Calu3 (cell line): ENCODE results near the gene ASCL5. TPM values are rescaled to one million over a fixed set of nuclear protein-coding genes. Genes with fewer than 3 reads are reported as not detected.

Source experiments
- BruUV-seq: library from RNA; stranded (reverse); fragments of 400-500 nt; replicated peaks from 2 replicates; lab custom pipeline; 2021; lab: Mats Ljungman, UMichigan
- CTCF ChIA-PET: fragments of 300-600 bp; sonication (Branson Sonifier 250); formaldehyde crosslinking; loops from one replicate; lab custom pipeline; 2022; ENCODE audit warnings: antibody characterized with exemption; lab: Charles Lee
- DNase-seq: peaks from one replicate; pipeline ENCODE4 v3.0.0; 2022
- H3K27ac Mint-ChIP-seq: one replicate; pipeline ENCODE4 v1.8.0; 2022; ENCODE audit warnings: mixed read lengths; ENCODE audit not compliant: unreplicated experiment
- H3K27me3 Mint-ChIP-seq: one replicate; pipeline ENCODE4 v1.8.0; 2022; ENCODE audit warnings: mixed read lengths; ENCODE audit not compliant: unreplicated experiment
- H3K36me3 Mint-ChIP-seq: one replicate; pipeline ENCODE4 v1.8.0; 2022; ENCODE audit warnings: mild to moderate bottlenecking, moderate library complexity, mixed read lengths; ENCODE audit not compliant: insufficient read depth, unreplicated experiment
- H3K4me1 Mint-ChIP-seq: one replicate; pipeline ENCODE4 v1.8.0; 2022; ENCODE audit warnings: mild to moderate bottlenecking, low read depth, mixed read lengths; ENCODE audit not compliant: unreplicated experiment
- H3K4me3 Mint-ChIP-seq: one replicate; pipeline ENCODE4 v1.8.0; 2022; ENCODE audit warnings: mild to moderate bottlenecking, low read depth, moderate library complexity, mixed read lengths; ENCODE audit not compliant: unreplicated experiment
- H3K9me3 Mint-ChIP-seq: one replicate; pipeline ENCODE4 v1.8.0; 2022; ENCODE audit warnings: low read depth, mixed read lengths; ENCODE audit not compliant: unreplicated experiment
- CTCF ChIP-seq: fragments of 200-600 bp; IDR thresholded peaks from one replicate; pipeline ENCODE4 v1.8.0; 2022; ENCODE audit warnings: antibody characterized with exemption; ENCODE audit not compliant: unreplicated experiment
- intact Hi-C: fragments of 100-400 bp; cut with micrococcal nuclease; formaldehyde crosslinking; loops from one replicate; pipeline ENCODE4 v1.10.0; 2022; ENCODE audit not compliant: unreplicated experiment
- total RNA-seq: library from RNA; stranded (reverse); gene quantifications from 2 replicates; pipeline ENCODE4 v1.2.3, GENCODE V29; 2022

ASCL5 gene
- total RNA-seq, 1 experiment from 2014 or later = not detected

- H3K27me3 Mint-ChIP-seq = peaks cover 89% of the 10 kb centered on the region
- no peaks in the 10 kb centered on the region for H3K36me3 Mint-ChIP-seq
- CTCF ChIA-PET = no interaction called here
- intact Hi-C loops = no loop called here
- no peaks in the 10 kb centered on the region for H3K9me3 Mint-ChIP-seq
- TF ChIP-seq CTCF = no peak
- no TSS peak for BruUV-seq
- no peaks in the 10 kb centered on the region for H3K4me1 Mint-ChIP-seq
- DNase-seq = no peak
- no peak overlapping the region for H3K4me3 Mint-ChIP-seq
- no peak overlapping the region for H3K27ac Mint-ChIP-seq
Observed at GRCh38 chr1:201096977-201097856, 29.8 kb downstream of the ASCL5 start.

GRCh38 chr1:201096041-201096461 is 30.9 kb downstream of the ASCL5 start:
- H3K36me3 Mint-ChIP-seq = no peaks in the 10 kb centered on the region
- H3K27ac Mint-ChIP-seq = no peak overlapping the region
- intact Hi-C loops = no loop called here
- no peak for TF ChIP-seq CTCF
- no peak overlapping the region for H3K4me3 Mint-ChIP-seq
- H3K27me3 Mint-ChIP-seq = peaks cover 89% of the 10 kb centered on the region
- CTCF ChIA-PET = interaction anchor here (1.4 kb wide), 1 partner anchor 10 kb away, joined by 4 read pairs; no protein-coding TSS in a partner anchor
- BruUV-seq = no TSS peak
- no peak for DNase-seq
- H3K4me1 Mint-ChIP-seq = no peaks in the 10 kb centered on the region
- no peaks in the 10 kb centered on the region for H3K9me3 Mint-ChIP-seq

GRCh38 chr1:201095581-201095980 is 31.4 kb downstream of the ASCL5 start:
- CTCF ChIA-PET = interaction anchor here (1.4 kb wide), 1 partner anchor 10 kb away, joined by 4 read pairs; no protein-coding TSS in a partner anchor
- no peaks in the 10 kb centered on the region for H3K36me3 Mint-ChIP-seq
- no peak overlapping the region for H3K4me3 Mint-ChIP-seq
- no peaks in the 10 kb centered on the region for H3K9me3 Mint-ChIP-seq
- intact Hi-C loops = no loop called here
- no peaks in the 10 kb centered on the region for H3K4me1 Mint-ChIP-seq
- H3K27me3 Mint-ChIP-seq = peaks cover 92% of the 10 kb centered on the region
- no peak for DNase-seq
- no peak for TF ChIP-seq CTCF
- no peak overlapping the region for H3K27ac Mint-ChIP-seq
- no TSS peak for BruUV-seq

- Mint-ChIP-seq H3K9me3 (no peaks in the 10 kb centered on the region), H3K4me3 (no peak overlapping the region), H3K27ac (no peak overlapping the region), H3K36me3 (no peaks in the 10 kb centered on the region), H3K4me1 (no peaks in the 10 kb centered on the region), H3K27me3 (peaks cover 96% of the 10 kb centered on the region)
- DNase-seq = no peak
- no peak for TF ChIP-seq CTCF
- CTCF ChIA-PET = no interaction called here
- no TSS peak for BruUV-seq
- intact Hi-C loops = no loop called here
Observed at GRCh38 chr1:201094832-201095231, 32.2 kb downstream of the ASCL5 start.
